GM12878 (cell line): ENCODE data around the gene MMD2. TPM values are rescaled to one million over a fixed set of nuclear protein-coding genes. Genes with fewer than 3 reads are reported as not detected.

Experiments used
- ATAC-seq: fragments of 200-7000 bp; cut with Tn5 transposase; 3 replicates; pipeline ENCODE4 v1.9.1; 2020; ENCODE audit warnings: mild to moderate bottlenecking, moderate library complexity
- BruUV-seq: library from RNA; stranded (reverse); fragments of 400-500 nt; replicated peaks from 2 replicates; lab custom pipeline; 2021; lab: Mats Ljungman, UMichigan
- CTCF ChIA-PET: fragments of 300-600 bp; sonication (Branson Sonifier 250); formaldehyde crosslinking; extraction: SDS; loops from one replicate; lab custom pipeline; 2021; ENCODE audit warnings: inconsistent platforms; lab: Yijun Ruan, JAX
- POLR2A ChIA-PET: fragments of 350-600 bp; formaldehyde crosslinking; extraction: SDS; loops from one replicate; lab custom pipeline; 2021; ENCODE audit warnings: inconsistent platforms; lab: Charles Lee
- RAD21 ChIA-PET: fragments of 300-600 bp; sonication (Branson Sonifier 250); formaldehyde crosslinking; loops from one replicate; lab custom pipeline; 2023; ENCODE audit warnings: antibody characterized with exemption; ENCODE audit not compliant: unreplicated experiment; lab: Charles Lee
- SMC1A ChIA-PET: fragments of 300-600 bp; sonication (Branson Sonifier 250); formaldehyde crosslinking; loops from one replicate; lab custom pipeline; 2023; ENCODE audit not compliant: unreplicated experiment, uncharacterized antibody; lab: Charles Lee
- DNase-seq: peaks from one replicate; pipeline ENCODE4 v3.0.0-alpha.2; 2011; ENCODE audit warnings: low read depth, low spot score
- FAIRE-seq: peaks from 3 replicates; lab custom pipeline; 2011; peaks lifted over from hg19 to GRCh38; lab: Jason Lieb, UNC
- H2AFZ ChIP-seq: 2 replicates; pipeline ENCODE4 v1.6.0; 2011; ENCODE audit warnings: low read depth, low read length, control low read depth; ENCODE audit not compliant: control insufficient read depth
- H3K27ac ChIP-seq: 2 replicates; pipeline ENCODE4 v1.5.1; 2011; ENCODE audit warnings: control low read depth; ENCODE audit not compliant: control insufficient read depth, insufficient read depth
- H3K27me3 ChIP-seq, 2 experiments: replicated peaks in 1 of 2; 2 replicates each; pipeline versions ENCODE4 v1.6.0 to v1.6.1; 2011; ENCODE audit warnings: low read length in 1 of 2; ENCODE audit not compliant: control insufficient read depth in 2 of 2, insufficient read depth in 2 of 2
- H3K36me3 ChIP-seq, 2 experiments: 2 replicates each; pipeline ENCODE4 v1.5.1; 2011; ENCODE audit warnings: low read length in 1 of 2; ENCODE audit not compliant: control insufficient read depth in 2 of 2, insufficient read depth in 2 of 2
- H3K4me1 ChIP-seq: 2 replicates; pipeline ENCODE4 v1.6.1; 2011; ENCODE audit warnings: mild to moderate bottlenecking, low read length, moderate library complexity, mixed read lengths; ENCODE audit not compliant: control insufficient read depth, insufficient read depth
- H3K4me2 ChIP-seq: 2 replicates; pipeline ENCODE4 v1.6.0; 2011; ENCODE audit warnings: control low read depth; ENCODE audit not compliant: control insufficient read depth, insufficient read depth
- H3K4me3 ChIP-seq: fragments of 200-600 bp; sonication (generic); 2 replicates; pipeline ENCODE4 v1.5.1; 2016
- H3K79me2 ChIP-seq: 2 replicates; pipeline ENCODE4 v1.6.0; 2011; ENCODE audit warnings: low read length; ENCODE audit not compliant: control insufficient read depth, insufficient read depth
- H3K9ac ChIP-seq: 2 replicates; pipeline ENCODE4 v1.8.0; 2011; ENCODE audit warnings: low read length, control low read depth, mixed read lengths; ENCODE audit not compliant: control insufficient read depth, insufficient read depth
- H3K9me3 ChIP-seq: replicated peaks from 3 replicates; pipeline ENCODE4 v1.5.1; 2011; ENCODE audit warnings: mild to moderate bottlenecking, low read length; ENCODE audit not compliant: control insufficient read depth, insufficient read depth
- H4K20me1 ChIP-seq: 2 replicates; pipeline ENCODE4 v1.6.0; 2011; ENCODE audit not compliant: control insufficient read depth, insufficient read depth
- BCL11A ChIP-seq: IDR thresholded peaks from 2 replicates; pipeline ENCODE4 v1.6.1; 2011; ENCODE audit warnings: low read depth, low read length
- CBFB ChIP-seq: IDR thresholded peaks from 2 replicates; pipeline ENCODE4 v1.6.1; 2016; ENCODE audit warnings: antibody characterized with exemption, low read depth
- CBX3 ChIP-seq: fragments of 200-600 bp; sonication (generic); IDR thresholded peaks from 2 replicates; pipeline ENCODE4 v1.6.1; 2016; ENCODE audit warnings: low read depth, borderline replicate concordance
- CHD1 ChIP-seq: IDR thresholded peaks from 2 replicates; pipeline ENCODE4 v1.6.1; 2012; ENCODE audit warnings: low read depth, low read length, improper control_type of control experiment
- HDAC6 ChIP-seq: fragments of 200-600 bp; sonication (generic); IDR thresholded peaks from one replicate; pipeline ENCODE4 v1.8.0; 2017; ENCODE audit warnings: antibody characterized with exemption; ENCODE audit not compliant: unreplicated experiment
- MXI1 ChIP-seq: fragments of 150-350 bp; IDR thresholded peaks from 2 replicates; pipeline ENCODE4 v1.6.1; 2011; ENCODE audit warnings: low read depth, mild to moderate bottlenecking, inconsistent platforms, low read length, improper control_type of control experiment
- POU2F2 ChIP-seq: IDR thresholded peaks from 3 replicates; pipeline ENCODE4 v1.6.1; 2011; ENCODE audit warnings: low read depth, mild to moderate bottlenecking, low read length, borderline replicate concordance
- RBBP5 ChIP-seq: fragments of 200-600 bp; sonication (generic); conservative IDR thresholded peaks from 2 replicates; pipeline ENCODE4 v1.6.1; 2016
- SIX5 ChIP-seq: IDR thresholded peaks from 2 replicates; pipeline ENCODE4 v1.6.1; 2011; ENCODE audit warnings: mild to moderate bottlenecking, low read depth, low read length, moderate library complexity; ENCODE audit not compliant: severe bottlenecking
- SRF ChIP-seq, 2 experiments: IDR thresholded peaks; 2 replicates each; pipeline ENCODE4 v1.6.1; 2011; ENCODE audit warnings: low read depth in 2 of 2, low read length in 2 of 2, mild to moderate bottlenecking in 1 of 2, moderate library complexity in 1 of 2
- WGBS: methylation state at CpG from one replicate; pipeline ENCODE4 v1.1.6; 2016; ENCODE audit warnings: low lambda C conversion rate; ENCODE audit not compliant: insufficient replicate concordance, insufficient coverage; ENCODE audit errors: missing lambda C conversion rate; 5-methylcytosine and 5-hydroxymethylcytosine counted together
- in situ Hi-C: fragments of 300-500 bp; cut with MboI; formaldehyde crosslinking; loops from 9 replicates; pipeline ENCODE4 v1.14.3; 2018; ENCODE audit warnings: mixed read lengths
- intact Hi-C: fragments of 100-400 bp; cut with micrococcal nuclease; formaldehyde crosslinking; loops from one replicate; pipeline ENCODE4 v1.14.2; 2022; ENCODE audit not compliant: unreplicated experiment
- polyA plus RNA-seq, 11 experiments: library from polyadenylated mRNA; depleted of rRNA in 4 of 11; unstranded in 6 of 11; stranded (reverse) in 5 of 11; fragments of >200 nt; fragmentation: Nextera tagmentation in 4 of 11; fragmentation: Illumina TruSeq in 1 of 11; extraction: Ambion mirVana in 4 of 11; extraction: Trizol in 1 of 11; gene quantifications; 1 replicate in 1 of 11; 2 replicates in 10 of 11; pipeline versions ENCODE4 v1.2.1 to v1.2.3, GENCODE V29; 2011 to 2016; ENCODE audit warnings: inconsistent platforms in 2 of 11, missing spikeins in 2 of 11, low read depth in 1 of 11
- total RNA-seq, 4 experiments: library from RNA; depleted of rRNA in 3 of 4; stranded (reverse); fragments of >200 nt in 3 of 4; fragmentation: Illumina TruSeq in 1 of 4; extraction: Trizol in 1 of 4; gene quantifications; 2 replicates each; pipeline versions ENCODE4 v1.2.1 to v1.2.3, GENCODE V29; 2013 to 2021
- TF ChIP-seq, protein P1 (sequence below): fragments of 450-650 bp; IDR thresholded peaks from 2 replicates; pipeline ENCODE4 v1.6.1; 2016; ENCODE audit warnings: mild to moderate bottlenecking
- TF ChIP-seq, protein P2 (sequence below): IDR thresholded peaks from 2 replicates; pipeline ENCODE4 v1.6.1; 2012; ENCODE audit warnings: low read length, inconsistent platforms

MMD2 gene
- total and polyA plus RNA-seq, 10 of the 15 experiments (the other 5 are each of a cell fraction or from before 2014, with no cell fraction given), result not detected

DNA sequence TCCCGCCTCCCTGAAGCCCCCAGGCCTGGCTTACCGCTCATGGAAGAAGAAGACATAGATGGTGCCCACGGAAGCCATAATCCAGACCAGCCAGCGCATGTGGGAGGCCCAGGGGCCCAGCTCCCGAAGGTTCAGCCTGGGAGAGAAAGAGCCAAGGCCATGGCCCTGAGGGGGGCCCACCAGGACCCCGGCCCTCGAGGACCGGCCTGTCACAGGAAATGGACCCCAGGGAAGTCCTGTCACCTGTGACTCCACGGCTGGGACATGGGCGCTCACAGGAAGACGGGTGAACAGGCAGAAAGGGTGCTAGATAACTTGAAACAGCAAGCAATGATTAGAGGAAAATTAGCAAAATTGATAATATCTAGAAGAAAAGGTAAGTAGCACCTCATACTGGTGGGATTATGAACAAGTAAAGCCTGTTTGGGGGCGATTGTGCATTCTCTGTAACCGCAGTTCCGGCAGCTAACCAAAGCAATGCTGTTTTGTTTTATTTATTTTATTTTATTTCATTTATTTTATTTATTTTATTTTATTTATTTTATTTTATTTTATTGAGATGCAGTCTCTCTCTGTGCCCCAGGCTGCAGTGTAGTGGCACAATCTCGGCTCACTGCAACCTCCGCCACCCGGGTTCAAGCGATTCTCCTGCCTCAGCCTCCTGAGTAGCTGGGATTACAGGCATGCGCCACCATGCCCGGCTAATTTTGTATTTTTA lies 47.7 kb downstream of the MMD2 start (continued):
- TF ChIP-seq, protein P1, sequence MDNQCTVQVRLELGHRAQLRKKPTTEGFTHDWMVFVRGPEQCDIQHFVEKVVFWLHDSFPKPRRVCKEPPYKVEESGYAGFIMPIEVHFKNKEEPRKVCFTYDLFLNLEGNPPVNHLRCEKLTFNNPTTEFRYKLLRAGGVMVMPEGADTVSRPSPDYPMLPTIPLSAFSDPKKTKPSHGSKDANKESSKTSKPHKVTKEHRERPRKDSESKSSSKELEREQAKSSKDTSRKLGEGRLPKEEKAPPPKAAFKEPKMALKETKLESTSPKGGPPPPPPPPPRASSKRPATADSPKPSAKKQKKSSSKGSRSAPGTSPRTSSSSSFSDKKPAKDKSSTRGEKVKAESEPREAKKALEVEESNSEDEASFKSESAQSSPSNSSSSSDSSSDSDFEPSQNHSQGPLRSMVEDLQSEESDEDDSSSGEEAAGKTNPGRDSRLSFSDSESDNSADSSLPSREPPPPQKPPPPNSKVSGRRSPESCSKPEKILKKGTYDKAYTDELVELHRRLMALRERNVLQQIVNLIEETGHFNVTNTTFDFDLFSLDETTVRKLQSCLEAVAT, result no peak
- TF ChIP-seq POU2F2, result no peak
- TF ChIP-seq HDAC6, result no peak
- no peak for TF ChIP-seq CHD1
- TF ChIP-seq, protein P2, sequence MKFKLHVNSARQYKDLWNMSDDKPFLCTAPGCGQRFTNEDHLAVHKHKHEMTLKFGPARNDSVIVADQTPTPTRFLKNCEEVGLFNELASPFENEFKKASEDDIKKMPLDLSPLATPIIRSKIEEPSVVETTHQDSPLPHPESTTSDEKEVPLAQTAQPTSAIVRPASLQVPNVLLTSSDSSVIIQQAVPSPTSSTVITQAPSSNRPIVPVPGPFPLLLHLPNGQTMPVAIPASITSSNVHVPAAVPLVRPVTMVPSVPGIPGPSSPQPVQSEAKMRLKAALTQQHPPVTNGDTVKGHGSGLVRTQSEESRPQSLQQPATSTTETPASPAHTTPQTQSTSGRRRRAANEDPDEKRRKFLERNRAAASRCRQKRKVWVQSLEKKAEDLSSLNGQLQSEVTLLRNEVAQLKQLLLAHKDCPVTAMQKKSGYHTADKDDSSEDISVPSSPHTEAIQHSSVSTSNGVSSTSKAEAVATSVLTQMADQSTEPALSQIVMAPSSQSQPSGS, result no peak
- no peak for TF ChIP-seq BCL11A
- TF ChIP-seq RBBP5, result no peak
- no peak for TF ChIP-seq SIX5
- no peak for TF ChIP-seq CBX3
- no peak for TF ChIP-seq CBFB

GRCh38 chr7:4906682-4907081 lies 52.3 kb downstream of the MMD2 start:
- SMC1A ChIA-PET, result no interaction called here

More at GRCh38 chr7:4906682-4907081, 52.3 kb downstream of the MMD2 start:
- no peaks in the 10 kb centered on the region; the same call in 2 of the 3 replicates for H3K9me3 ChIP-seq
- CTCF ChIA-PET, result no interaction called here
- no peaks in the 10 kb centered on the region for H3K4me1 ChIP-seq
- H4K20me1 ChIP-seq, result no peaks in the 10 kb centered on the region
- TF ChIP-seq MXI1 (no peak), SRF (IDR thresholded peaks at IDR 0.05; ENCODE audit: low read depth in 2 of 2, low read length in 2 of 2) (0 out of 4 replicates have a peak, but pooled peaks of 1 of the 2 experiments have one; percentile 47)
- TF ChIP-seq, all 136 proteins: peak for 1
- 50% methylated on average over 1 of the region's 1 CpG for WGBS
- ATAC-seq, result no peak
- H3K36me3 ChIP-seq, result no peaks in the 10 kb centered on the region
- no peak for DNase-seq
- H3K79me2 ChIP-seq, result no peaks in the 10 kb centered on the region
- no peak overlapping the region for H3K27ac ChIP-seq
- intact Hi-C loops (no loop called here), in situ Hi-C loops (no loop called here)
- POLR2A ChIA-PET, result no interaction called here
- no peak overlapping the region for H3K4me2 ChIP-seq
- H3K27me3 ChIP-seq, result no peaks in the 10 kb centered on the region
- no peak overlapping the region for H3K9ac ChIP-seq
- no peak overlapping the region for H2AFZ ChIP-seq
- RAD21 ChIA-PET, result no interaction called here
- H3K4me3 ChIP-seq, result no peak overlapping the region
- no TSS peak for BruUV-seq
- no peak for FAIRE-seq
